HFFc6 (cell line): Measurements from ENCODE around the gene NUDT1. TPM values are rescaled to one million over a fixed set of nuclear protein-coding genes. Genes with fewer than 3 reads are reported as not detected.

Source experiments
- DNase-seq: peaks from one replicate; pipeline ENCODE4 v3.0.0-alpha.2; 2018
- H3K27ac Mint-ChIP-seq: 2 replicates; pipeline ENCODE4 v1.8.0; 2020; ENCODE audit warnings: mild to moderate bottlenecking, mixed read lengths
- H3K27me3 Mint-ChIP-seq: 2 replicates; pipeline ENCODE4 v1.8.0; 2021; ENCODE audit warnings: mild to moderate bottlenecking, moderate library complexity, mixed read lengths; ENCODE audit not compliant: insufficient read depth
- H3K36me3 Mint-ChIP-seq: 2 replicates; pipeline ENCODE4 v1.8.0; 2021; ENCODE audit warnings: low read depth, mixed read lengths
- H3K4me1 Mint-ChIP-seq: 2 replicates; pipeline ENCODE4 v1.8.0; 2020; ENCODE audit warnings: low read depth, mixed read lengths
- H3K4me3 Mint-ChIP-seq: 2 replicates; pipeline ENCODE4 v1.8.0; 2020; ENCODE audit warnings: mild to moderate bottlenecking, moderate library complexity, mixed read lengths
- H3K9me3 Mint-ChIP-seq: 2 replicates; pipeline ENCODE4 v1.8.0; 2020; ENCODE audit warnings: mild to moderate bottlenecking, mixed read lengths
- CTCF ChIP-seq: fragments of 200-600 bp; sonication (generic); IDR thresholded peaks from 2 replicates; pipeline ENCODE4 v1.5.0; 2021; ENCODE audit warnings: antibody characterized with exemption, mild to moderate bottlenecking
- total RNA-seq, 6 experiments: library from RNA; stranded (reverse); fragmentation: NEBNext Ultra II Directional; extraction: Animal tissue kit (Norgen Biotek cat#: 25700); gene quantifications; 2 replicates in 1 of 6; 3 replicates in 5 of 6; pipeline ENCODE4 v1.2.3, GENCODE V29; 2021

Gene NUDT1
- total RNA-seq, 6 experiments from 2014 or later, result 35.6 to 57.6 (median 45.9) TPM

GRCh38 chr7:2251841-2252771, 10.1 kb downstream of the NUDT1 start:
- no peak overlapping the region for H3K27ac Mint-ChIP-seq

GRCh38 chr7:2253021-2253420, 11.0 kb downstream of the NUDT1 start:
- Mint-ChIP-seq H3K27me3 (peaks cover 2% of the 10 kb centered on the region; the same call in 1 of the 2 replicates), H3K36me3 (peaks cover 12% of the 10 kb centered on the region; the same call in 1 of the 2 replicates), H3K4me3 (no peak overlapping the region), H3K9me3 (no peaks in the 10 kb centered on the region), H3K4me1 (peaks cover 22% of the 10 kb centered on the region), H3K27ac (no peak overlapping the region)
- DNase-seq, result no peak
- no peak for TF ChIP-seq CTCF

More at GRCh38 chr7:2251841-2252771, 10.1 kb downstream of the NUDT1 start:
- Mint-ChIP-seq H3K4me3 (no peak overlapping the region), H3K36me3 (peaks cover 12% of the 10 kb centered on the region; the same call in 1 of the 2 replicates), H3K9me3 (no peaks in the 10 kb centered on the region), H3K27me3 (peaks cover 2% of the 10 kb centered on the region; the same call in 1 of the 2 replicates), H3K4me1 (peaks cover 24% of the 10 kb centered on the region)
- no peak for TF ChIP-seq CTCF
- DNase-seq, result no peak

GRCh38 chr7:2253525-2254244, 11.7 kb downstream of the NUDT1 start:
- peaks cover 2% of the 10 kb centered on the region; the same call in 1 of the 2 replicates for H3K27me3 Mint-ChIP-seq
- H3K27ac Mint-ChIP-seq, result no peak overlapping the region
- no peak for TF ChIP-seq CTCF
- no peak overlapping the region for H3K4me3 Mint-ChIP-seq
- no peak for DNase-seq
- H3K9me3 Mint-ChIP-seq, result no peaks in the 10 kb centered on the region
- H3K4me1 Mint-ChIP-seq, result peaks cover 15% of the 10 kb centered on the region
- peaks cover 12% of the 10 kb centered on the region; the same call in 1 of the 2 replicates for H3K36me3 Mint-ChIP-seq

- no peak overlapping the region for H3K27ac Mint-ChIP-seq
- DNase-seq, result no peak
- no peak for TF ChIP-seq CTCF
These were observed 12.6 kb downstream of the NUDT1 start for GRCh38 chr7:2254429-2255144.

More at GRCh38 chr7:2254429-2255144, 12.6 kb downstream of the NUDT1 start:
- no peaks in the 10 kb centered on the region for H3K27me3 Mint-ChIP-seq
- H3K4me3 Mint-ChIP-seq, result no peak overlapping the region; the same call in 1 of the 2 replicates
- no peaks in the 10 kb centered on the region for H3K9me3 Mint-ChIP-seq
- H3K36me3 Mint-ChIP-seq, result peaks cover 6% of the 10 kb centered on the region; the same call in 1 of the 2 replicates
- peaks cover 6% of the 10 kb centered on the region for H3K4me1 Mint-ChIP-seq
